Stimulated activated CD4-positive, alpha-beta T cell treated with anti-CD3 and anti-CD28 coated beads, Interleukin-12 subunit alpha, Interleukin-12 subunit beta, amount 100 ng/mL, for 4 hours (primary cell): ENCODE results near the gene CRB2.
"Not testable (repeated sequence)": the region's sequence is repeated elsewhere in the genome, so short reads cannot be mapped to it uniquely, and the experiment has no call there.

ENCODE experiments used
- DNase-seq: peaks from one replicate; pipeline ENCODE4 v3.0.0-alpha.2; 2020

The CRB2 gene

DNA sequence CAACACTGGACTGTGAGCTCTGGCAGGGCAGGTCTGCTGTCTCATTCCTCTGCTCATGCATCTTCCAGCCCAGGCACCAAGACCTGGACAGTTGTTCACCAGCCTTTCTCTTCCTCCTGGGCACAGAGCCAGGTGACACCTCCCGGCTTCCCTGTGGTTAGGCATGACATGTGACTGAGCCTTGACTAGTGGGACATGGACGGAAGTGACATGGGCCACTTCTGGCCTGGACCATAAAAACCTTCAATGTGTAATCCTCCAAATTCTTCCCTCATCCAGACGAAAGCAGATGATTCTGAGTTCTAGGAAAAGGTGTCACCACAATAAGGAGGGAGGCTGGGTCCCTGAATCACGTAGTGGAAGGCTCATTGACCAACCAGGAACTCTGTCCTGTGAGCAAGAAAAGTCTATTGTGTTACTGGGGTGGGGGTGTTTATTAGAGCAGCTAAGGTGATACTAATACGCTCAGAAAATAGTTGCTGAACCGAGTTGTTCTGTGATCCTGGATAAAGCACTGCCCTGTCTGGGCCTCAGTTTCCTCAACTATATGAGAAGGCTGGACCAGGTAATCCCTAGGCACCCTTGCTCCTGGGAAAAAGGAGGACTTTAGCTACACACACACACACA, 26.6 kb upstream of the CRB2 start:
- DNase-seq, result no peak

DNA sequence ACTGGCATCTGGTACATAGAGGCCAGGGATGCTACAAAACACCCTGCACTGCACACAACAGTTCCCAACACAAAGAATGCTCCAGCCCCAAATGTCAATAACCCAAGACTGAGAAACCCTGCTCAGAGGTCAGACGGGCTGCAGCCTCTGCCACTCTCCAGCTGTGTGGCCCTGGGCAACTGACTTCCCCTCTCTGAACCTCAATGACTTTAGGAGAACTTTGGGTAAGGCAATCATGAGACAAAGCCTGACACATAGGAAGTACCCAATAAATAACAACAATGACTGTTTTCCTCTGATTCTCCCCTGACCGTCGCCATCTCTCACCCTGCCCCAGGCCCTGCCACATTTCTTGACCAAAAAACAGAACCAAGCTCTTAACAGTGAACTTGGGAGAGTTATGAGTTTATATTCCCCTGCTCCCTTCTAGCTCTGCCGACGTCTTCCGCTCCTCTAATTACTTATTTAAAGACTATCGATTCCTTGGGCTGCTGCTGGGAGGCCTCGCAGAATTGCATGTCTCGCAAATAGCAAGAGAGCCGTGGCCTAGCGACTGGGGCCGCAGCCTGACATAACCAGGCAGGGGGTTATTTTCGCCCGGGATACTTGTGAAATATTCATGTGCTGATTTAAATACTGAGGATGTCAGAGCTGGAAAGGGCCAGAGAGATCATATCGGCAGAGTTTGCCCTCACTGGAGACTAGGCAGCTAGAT, 24.5 kb upstream of the CRB2 start:
- DNase-seq, result no peak

DNA sequence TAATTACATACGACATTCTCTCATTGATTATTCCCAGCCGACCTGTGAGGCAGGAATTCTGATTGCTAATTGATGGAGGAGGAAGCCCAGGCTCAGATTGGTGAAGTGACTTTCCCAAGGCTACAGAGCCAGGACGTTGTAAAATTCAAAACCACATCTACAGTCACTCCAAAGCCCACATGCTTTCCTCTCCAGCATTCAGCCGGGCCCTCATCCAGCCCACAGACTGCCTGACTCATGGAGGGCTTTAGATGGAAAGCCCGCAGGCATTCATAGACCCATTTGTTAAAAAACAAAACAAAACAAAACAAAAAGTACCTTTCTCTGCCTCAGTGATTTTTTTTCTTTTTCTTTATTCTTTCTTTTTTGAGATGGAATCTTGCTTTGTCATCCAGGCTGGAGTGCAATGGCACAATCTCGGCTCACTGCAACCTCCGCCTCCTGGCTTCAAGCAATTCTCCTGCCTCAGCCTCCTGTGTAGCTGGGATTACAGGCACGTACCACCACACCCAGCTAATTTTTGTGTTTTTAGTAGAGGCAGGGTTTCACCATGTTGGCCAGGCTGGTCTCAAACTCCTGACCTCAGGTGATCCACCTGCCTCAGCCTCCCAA, 22.8 kb upstream of the CRB2 start:
- not testable (repeated sequence) for DNase-seq

DNA sequence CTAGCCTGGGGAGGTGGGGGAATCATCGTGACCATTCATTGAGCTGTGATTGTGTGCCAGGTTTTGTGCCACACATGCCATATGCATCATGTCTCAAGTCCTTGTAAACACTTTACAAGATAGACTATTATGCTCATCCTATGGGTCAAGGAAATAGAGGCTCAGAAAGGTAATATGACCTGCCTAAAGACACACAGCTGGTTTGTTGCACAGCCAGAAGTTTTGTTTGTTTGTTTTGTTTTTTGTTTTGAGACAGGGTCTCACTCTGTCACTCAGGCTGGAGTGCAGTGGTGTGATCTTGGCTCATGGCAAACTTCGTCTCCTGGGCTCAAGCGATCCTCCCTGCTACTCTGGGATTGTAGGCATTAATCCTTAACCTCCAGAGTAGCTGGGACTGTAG, 21.4 kb upstream of the CRB2 start:
- DNase-seq, result no peak

DNA sequence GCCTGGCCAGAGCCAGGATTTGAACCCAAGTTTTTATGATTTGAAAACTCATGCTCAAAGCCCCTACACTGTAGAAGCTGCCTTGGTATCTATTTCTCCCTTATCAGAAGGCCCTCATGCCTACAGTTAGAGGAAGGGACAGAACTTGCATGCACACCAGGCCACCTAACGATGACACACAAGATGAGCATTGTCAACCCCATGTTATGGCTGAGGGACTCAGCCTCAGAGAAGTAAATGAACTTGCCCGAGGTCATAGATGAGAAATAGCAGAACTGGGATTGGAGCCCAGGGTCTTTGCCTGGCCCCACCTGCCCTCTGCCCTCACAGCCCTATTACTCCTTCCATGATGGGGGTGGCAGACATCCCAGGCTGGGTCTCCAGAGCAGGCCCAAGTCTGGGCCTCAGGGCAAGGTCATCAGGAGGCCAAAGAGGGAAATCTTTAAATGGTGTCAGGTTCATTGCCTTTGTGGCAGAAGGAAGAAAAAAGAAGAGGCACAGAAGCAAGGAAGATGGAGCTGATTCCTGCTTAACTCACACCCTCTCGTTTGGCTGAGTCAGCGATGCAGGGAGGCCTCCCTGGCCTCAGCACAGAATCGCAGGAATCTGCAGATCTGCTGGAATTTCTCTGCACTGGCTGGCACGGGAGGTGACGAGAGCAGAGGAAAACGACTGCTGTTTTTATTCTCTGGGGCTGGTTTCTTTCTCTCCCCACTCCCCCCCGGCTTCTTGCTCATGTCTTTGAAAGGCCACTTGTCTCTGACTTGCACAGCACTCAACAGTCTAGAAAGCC, 20.6 kb upstream of the CRB2 start:
- DNase-seq, result no peak

DNA sequence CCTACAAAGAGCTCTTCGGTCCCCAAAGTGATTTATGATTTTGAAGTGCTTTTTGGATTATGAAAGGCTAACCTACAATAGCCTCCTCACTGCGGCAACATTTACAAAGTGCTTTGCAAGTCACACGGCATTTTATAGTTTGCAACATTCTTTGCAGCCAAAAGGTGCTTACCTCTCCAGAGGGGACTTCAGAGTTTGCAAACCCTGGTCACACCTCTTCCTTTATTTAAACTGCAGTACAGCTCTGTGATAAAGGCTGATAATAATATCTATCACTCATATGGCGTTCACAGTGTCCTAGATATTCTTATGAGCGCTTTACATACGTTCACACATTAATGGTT, 20.0 kb upstream of the CRB2 start:
- no peak for DNase-seq

DNA sequence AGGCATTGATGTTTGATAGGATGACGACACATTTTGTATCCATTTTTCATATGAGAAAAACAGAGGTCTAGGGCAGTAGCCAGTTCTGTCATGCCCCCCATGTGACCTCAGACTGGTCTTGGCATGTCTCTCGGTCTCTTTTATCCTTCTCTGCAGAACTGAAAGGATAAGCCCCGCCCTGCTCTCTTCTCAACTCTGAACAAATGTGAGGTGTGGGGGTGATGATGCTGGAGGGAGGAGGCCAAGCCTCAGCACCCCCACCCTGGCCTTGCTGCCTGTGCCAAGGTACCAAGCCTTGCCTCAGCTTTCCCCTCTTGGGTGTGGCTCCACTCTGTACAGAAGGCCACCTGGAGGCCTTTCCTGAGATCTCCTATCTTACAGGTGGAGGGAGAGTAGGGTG, 19.5 kb upstream of the CRB2 start:
- DNase-seq, result no peak

DNA sequence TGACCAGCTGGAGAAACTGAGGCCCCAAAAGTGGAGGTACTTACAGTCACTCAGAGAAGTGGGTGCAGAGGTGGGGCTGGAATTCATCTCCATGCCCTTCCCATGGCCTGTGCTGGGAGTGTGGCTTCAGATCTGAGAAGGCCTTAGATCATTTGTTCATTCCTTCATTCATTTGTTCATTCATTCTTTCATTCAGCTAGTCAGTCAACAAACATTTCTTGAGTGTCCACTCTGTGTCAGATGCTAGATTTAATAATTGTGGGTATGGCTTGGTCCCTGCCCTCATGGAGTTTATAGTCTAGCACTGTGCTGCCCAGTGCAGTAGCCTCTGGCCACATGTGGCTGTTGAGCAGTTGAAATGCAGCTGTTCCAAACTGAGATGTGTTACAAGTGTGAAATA, 19.0 kb upstream of the CRB2 start:
- DNase-seq, result no peak

DNA sequence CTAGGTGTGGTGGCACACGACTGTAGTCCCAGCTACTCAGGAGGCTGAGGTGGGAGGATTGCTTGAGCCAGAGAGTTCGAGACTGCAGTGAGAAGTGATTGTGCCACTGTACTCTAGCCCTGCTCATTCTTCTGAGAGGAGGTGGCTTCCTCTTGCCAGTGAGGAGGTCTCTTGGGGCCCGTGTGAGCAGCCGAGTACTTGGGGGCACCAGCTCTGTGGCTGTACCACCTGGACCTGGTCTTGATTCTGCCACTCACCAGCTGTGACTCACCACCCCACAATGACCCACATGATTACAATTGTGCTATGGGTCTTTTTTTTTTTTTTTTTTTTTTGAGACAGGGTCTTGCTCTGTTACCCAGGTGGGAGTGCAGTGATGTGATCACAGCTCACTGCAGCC, 18.0 kb upstream of the CRB2 start:
- DNase-seq, result no peak

DNA sequence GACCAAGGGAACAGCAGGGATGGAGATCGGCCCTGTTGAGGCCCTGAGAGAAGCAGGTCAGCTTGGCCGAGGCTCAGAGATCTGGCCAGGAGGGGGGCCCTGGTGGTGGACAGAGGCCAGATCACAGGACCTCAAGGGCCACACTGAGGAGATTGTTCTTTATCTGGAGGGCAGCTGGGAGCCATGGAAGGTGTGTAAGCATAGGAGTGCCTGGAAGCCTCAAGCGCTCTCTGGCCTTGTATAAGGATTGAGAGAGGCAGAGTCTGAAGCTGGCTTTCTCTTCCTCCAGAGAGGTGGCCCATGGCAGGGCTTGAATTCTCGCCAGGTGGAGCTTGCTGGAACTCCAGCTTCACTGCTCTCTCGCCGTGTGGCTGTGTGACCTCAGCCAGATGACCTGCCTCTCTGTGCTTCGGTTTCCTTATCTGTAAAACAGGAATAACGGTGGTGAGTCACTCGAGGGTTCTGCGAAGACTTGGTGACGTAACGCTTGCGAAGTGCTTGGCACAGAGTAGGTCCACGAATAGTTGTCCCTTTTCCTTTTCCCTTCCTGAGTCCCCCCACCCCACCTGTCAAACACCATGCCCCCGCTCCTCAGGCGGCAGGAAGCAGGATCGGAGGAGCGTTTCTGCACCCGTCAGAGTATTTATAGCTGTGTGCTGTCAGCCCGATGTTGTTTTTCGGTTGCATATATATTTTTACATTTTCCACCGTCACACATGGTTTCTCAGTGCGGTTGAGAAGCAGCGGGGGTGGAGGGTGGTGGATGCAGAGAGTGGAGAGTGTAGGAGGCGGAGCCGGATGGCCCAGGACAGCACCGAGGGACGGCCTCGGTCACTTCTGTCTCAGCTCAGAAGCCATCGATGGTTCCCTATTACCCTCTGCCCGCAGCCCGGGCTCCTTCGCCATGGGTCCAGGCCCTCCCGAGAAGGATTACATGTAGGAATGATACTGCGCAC, 17.0 kb upstream of the CRB2 start:
- peak; percentile 62 for DNase-seq

DNA sequence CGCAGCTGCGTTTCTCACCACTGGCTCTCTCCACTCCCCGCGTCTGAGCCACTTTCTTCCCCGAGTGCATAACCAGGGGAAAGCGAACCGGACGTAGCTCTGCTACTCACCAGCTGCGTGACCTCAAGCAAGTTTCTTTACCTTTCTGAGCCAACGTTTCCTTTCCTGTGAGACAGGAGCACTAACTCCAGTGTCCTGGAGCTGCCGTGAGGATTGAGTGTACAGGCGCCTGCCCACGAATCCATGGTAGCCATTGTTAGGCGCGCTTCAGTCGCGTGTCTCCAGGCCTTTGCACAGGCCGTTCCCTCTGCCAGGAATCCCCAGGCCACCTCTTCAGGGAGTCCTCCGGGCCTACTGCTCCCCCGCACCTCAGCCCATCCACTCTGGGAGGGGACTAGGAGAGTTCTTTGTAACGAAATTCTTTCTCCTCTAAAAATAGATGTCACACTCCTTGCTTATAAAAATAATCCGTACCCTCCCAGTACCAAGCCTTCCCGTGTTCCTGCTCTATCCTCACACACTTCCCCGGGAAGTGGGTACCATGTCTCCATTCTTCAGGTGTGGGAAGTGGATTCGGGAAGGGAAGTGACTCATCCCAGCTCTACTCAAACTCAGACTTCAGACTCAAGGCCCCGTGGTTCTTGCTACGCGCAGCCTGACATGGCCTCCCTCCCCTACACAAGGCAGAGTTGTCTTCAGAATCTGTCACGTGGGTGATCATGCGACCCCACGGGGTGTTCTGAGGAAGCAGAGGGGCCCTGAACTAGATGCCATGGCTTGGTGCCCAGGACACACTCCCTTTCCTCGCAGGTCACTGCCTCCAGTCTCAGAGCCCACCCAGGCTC, 16.1 kb upstream of the CRB2 start:
- peak; percentile 22 for DNase-seq

DNA sequence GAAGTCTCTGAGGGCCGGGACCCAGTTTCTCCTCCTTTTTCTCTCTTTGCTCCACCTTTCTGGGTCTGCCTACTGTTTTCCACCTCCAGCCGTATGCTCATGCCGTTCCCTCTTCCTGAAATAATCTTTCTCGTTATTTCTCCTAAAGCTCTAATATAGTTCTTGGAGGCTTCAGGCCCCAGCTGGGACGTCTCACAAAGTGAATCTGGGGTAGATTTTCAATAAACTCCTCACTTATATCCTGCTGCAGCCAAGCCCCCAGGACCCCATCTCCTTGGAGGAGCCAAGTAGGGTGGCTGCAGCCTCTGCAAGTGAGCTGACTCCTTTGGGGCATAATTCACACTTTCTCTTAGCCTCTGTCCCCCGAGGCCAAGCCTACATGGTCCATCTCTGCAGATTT, 14.2 kb upstream of the CRB2 start:
- DNase-seq, result no peak

DNA sequence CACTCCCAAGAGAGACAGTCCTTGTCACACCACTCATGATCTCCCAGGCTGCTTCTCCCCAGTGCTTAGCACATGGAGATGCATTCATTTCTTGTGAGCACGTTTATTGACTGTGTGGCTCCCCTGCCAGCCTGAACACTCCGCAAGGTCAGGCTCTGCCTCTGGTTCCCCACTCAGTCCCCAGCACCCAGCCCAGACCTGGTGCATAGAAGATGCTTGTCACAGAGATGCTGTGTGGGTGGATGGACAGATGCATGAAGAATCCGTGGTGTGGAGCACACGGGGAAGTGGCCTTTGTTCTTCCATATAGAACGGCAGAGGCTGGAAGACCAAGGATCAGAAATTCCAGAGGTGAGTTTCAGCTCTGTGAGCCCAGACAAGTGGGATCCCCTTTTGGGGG, 13.8 kb upstream of the CRB2 start:
- no peak for DNase-seq

DNA sequence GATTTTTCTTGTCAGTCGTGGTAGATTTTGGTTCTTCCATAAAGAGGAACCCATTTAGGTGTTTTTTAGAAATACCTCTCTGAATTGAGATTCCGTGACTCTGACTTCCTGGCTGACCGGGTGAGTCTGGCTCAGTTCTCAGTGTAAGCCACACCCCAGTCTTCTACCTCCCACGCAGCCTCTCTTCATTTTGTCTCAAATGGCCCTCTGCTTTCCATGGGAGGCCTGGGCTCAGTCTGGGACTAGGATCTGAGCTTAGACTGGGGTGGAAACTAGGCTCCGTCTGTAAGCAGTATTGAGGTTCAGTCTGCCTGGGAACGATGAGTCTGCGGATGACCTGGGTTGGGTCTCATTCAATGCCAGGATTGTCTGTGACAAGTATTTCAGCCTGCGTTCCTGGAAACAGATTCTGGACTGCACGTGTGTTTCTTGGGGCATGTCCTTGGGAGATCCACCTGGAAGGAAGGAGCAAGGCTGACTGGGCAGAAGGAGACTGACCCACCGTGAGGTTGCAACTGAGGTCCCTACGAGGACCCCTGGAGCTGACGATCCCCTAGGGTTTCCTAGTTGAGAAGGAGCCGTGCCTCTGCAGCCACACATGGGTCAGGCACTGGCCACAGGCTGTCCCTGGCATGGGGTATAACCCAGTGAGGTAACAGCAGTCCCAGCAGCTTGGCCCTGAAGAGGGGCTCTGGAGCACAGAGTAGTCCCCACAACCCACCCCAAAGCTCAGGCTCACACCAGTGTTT, 12.4 kb upstream of the CRB2 start:
- DNase-seq, result no peak

DNA sequence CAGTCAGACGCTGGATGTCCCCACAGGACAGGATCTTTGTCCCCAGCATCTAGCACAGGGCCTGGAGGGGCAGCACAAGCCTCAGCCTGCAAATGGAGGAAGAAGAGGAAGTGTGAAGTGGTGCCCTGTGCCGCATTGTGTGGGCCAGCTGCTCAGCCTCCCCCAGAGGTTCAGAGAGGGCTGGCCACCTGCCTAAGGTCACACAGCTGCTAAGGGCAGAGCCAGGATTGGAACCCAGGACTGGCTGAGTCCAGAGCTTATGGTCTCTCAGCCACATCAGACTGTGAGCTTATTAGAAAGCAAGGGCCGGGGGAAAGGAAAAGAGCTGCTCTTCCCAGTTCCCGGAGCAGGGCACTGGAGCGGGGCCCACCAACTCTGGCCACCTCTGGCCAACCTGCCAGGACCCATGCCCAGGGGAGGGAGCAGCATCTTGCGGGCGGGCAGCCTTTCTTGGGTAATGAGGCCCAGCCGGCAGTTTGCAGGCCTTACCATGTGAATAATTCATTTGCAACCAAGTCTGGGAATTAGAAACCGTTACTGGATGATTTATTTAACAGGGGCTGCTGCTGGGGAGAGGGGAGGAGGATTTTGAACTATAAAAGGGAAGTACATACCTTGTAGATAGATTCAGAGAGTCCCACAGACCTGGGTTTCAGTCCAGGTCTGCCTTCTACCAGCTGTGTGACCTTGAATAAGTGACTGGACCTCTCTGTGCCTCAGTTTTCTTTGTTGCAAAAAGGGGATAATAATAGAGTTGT, 11.6 kb upstream of the CRB2 start:
- no peak for DNase-seq

DNA sequence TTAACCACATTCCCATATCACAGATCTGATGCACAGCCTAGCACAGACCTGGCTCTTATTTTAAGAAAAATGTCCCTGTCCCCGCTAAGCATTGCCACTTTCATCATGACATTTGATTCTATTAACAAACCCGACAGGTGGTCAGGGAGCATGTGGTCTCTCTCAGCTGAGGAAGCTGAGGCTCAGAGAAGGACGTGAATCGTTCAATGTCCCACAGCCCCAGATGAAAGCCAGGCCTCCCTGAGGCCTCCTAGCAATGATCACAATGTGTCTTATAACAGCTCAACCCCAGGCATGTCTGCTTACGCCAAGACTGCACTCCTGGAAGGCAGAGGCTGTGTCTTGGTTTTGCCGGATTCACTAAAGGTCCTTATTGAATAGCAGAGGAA, 10.4 kb upstream of the CRB2 start:
- DNase-seq, result no peak

DNA sequence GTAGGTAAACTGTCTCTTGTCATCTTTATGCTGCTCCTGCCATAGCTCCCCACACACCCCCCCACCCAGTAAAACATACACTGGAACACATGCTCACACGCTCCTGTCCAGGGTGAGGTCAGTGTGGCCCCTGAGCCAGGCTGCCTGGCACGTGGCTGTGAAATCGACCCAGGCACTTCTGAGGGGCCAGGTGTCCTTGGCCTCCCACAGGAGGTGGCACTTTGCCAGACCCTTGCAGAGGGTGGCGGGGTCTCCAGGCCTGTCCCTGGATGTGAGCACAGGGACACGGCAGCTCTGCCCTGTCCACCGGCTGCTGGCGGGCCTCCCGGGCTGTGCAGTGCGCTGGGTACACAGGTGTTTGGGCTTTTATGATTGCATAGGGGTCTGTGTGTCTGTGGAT, 10.0 kb upstream of the CRB2 start:
- no peak for DNase-seq

DNA sequence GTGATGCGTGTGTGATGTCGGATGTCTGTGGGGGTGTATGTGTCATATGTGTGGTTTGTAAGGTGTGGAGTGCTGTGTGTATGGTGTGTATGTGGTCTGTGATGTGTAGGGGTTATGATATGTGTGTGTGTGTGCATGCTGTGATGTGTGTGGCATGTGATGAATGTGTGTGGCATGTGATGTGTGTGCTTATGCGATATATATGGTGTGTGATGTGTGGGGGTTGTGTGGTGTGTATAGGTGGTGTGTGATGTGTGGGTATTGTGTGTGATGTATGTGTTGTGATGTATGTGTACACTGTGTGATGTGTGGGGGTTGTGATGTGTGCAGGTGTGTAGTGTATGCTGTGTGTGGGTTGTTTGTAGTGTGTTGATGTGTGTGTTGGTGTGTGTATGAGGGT, 9.2 kb upstream of the CRB2 start:
- no peak for DNase-seq

DNA sequence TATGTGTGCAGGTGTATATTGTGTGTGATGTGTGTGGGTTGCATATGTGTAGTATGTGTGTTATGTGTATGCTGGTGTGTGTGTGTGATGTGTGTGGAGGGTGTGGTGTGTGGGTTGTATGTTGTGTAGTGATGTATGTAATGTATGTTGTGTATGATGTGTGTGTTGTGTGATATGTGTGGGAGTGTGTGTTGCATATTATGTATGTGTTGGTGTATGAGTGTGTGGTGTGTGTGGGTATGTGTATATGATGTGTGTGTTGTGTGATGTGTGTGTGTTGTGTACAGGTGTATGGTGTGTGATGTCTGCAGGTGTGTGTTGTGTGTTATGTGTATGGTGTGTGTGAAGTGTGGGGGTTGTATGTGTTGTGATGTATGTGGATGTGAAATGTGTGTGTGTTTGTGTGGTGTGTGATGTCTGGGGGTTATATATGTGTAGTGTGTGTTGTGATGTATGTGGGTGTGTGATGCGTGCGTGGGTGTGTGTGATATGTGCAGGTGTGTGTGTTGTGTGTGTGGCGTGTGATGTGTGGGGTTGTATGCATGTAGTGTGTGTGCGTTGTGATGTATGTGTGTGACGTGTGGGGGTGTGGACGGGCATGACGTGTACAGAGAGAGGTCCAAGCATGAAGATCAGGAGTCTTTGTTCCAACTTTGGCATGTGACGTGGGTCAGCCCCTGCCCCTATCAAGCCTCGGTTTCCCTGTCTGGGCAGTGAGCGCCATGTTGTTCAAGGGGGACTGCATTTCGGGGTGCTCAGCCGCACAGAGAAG, 8.5 kb upstream of the CRB2 start:
- DNase-seq, result no peak
